Measurements from ENCODE around the gene TFPI. TPM values are rescaled to one million over a fixed set of nuclear protein-coding genes. Genes with fewer than 3 reads are reported as not detected.

Gene TFPI
- total and polyA plus RNA-seq, 2 donors, result 16.1 to 33.4 TPM

- H3K4me3 ChIP-seq (ENCODE audit: low read length in 2 of 2), result no peak overlapping the region
- H3K36me3 ChIP-seq (ENCODE audit: control insufficient read depth in 2 of 2, insufficient read depth in 2 of 2, low read length in 1 of 2), result no peaks in the 10 kb centered on the region
- H3K27ac ChIP-seq (ENCODE audit: low read depth in 1 of 2, low read length in 1 of 2), result no peak overlapping the region
- H3K27me3 ChIP-seq (ENCODE audit: control insufficient read depth in 2 of 2, insufficient read depth in 1 of 2, low read length in 1 of 2), result no peaks in the 10 kb centered on the region
- 96% methylated on average over 3 of the region's 3 CpGs for WGBS
- peaks cover 0 to 4% of the 10 kb centered on the region in 2 donors for H3K9me3 ChIP-seq (ENCODE audit: control insufficient read depth in 2 of 2, insufficient read depth in 1 of 2, low read length in 1 of 2)
- no peak for DNase-seq (ENCODE audit: low read depth in 6 of 9, low spot score in 9 of 9)
- no peaks in the 10 kb centered on the region for H3K4me1 ChIP-seq (ENCODE audit: control insufficient read depth in 2 of 2, insufficient read depth in 2 of 2, low read length in 2 of 2)
Observed at GRCh38 chr2:187493877-187494568, 60.2 kb downstream of the TFPI start.

- Histone ChIP-seq H3K36me3 (ENCODE audit: control insufficient read depth in 2 of 2, insufficient read depth in 2 of 2, low read length in 1 of 2) (no peaks in the 10 kb centered on the region), H3K27me3 (ENCODE audit: control insufficient read depth in 2 of 2, insufficient read depth in 1 of 2, low read length in 1 of 2) (no peaks in the 10 kb centered on the region), H3K4me3 (ENCODE audit: low read length in 2 of 2) (no peak overlapping the region), H3K4me1 (ENCODE audit: control insufficient read depth in 2 of 2, insufficient read depth in 2 of 2, low read length in 2 of 2) (no peaks in the 10 kb centered on the region), H3K27ac (ENCODE audit: low read depth in 1 of 2, low read length in 1 of 2) (no peak overlapping the region), H3K9me3 (ENCODE audit: control insufficient read depth in 2 of 2, insufficient read depth in 1 of 2, low read length in 1 of 2) (peaks cover 0 to 4% of the 10 kb centered on the region in 2 donors)
- 88% methylated on average over 5 of the region's 5 CpGs for WGBS
- DNase-seq (ENCODE audit: low read depth in 6 of 9, low spot score in 9 of 9), result no peak
Observed at GRCh38 chr2:187493180-187493579, 61.1 kb downstream of the TFPI start.

- H3K36me3 ChIP-seq (ENCODE audit: control insufficient read depth in 2 of 2, insufficient read depth in 2 of 2, low read length in 1 of 2), result no peaks in the 10 kb centered on the region
- H3K27me3 ChIP-seq (ENCODE audit: control insufficient read depth in 2 of 2, insufficient read depth in 1 of 2, low read length in 1 of 2), result no peaks in the 10 kb centered on the region
- H3K27ac ChIP-seq (ENCODE audit: low read depth in 1 of 2, low read length in 1 of 2), result no peak overlapping the region
- H3K9me3 ChIP-seq (ENCODE audit: control insufficient read depth in 2 of 2, insufficient read depth in 1 of 2, low read length in 1 of 2), result no peaks in the 10 kb centered on the region
- no peak overlapping the region for H3K4me3 ChIP-seq (ENCODE audit: low read length in 2 of 2)
- no peak for DNase-seq (ENCODE audit: low read depth in 6 of 9, low spot score in 9 of 9)
- no peaks in the 10 kb centered on the region for H3K4me1 ChIP-seq (ENCODE audit: control insufficient read depth in 2 of 2, insufficient read depth in 2 of 2, low read length in 2 of 2)
Observed at GRCh38 chr2:187486241-187486640, 68.0 kb downstream of the TFPI start.

- no peaks in the 10 kb centered on the region for H3K27me3 ChIP-seq (ENCODE audit: control insufficient read depth in 2 of 2, insufficient read depth in 1 of 2, low read length in 1 of 2)
- WGBS, result 98% methylated on average over 1 of the region's 1 CpG
- DNase-seq (ENCODE audit: low read depth in 6 of 9, low spot score in 9 of 9), result no peak
- H3K9me3 ChIP-seq (ENCODE audit: control insufficient read depth in 2 of 2, insufficient read depth in 1 of 2, low read length in 1 of 2), result no peaks in the 10 kb centered on the region
- H3K36me3 ChIP-seq (ENCODE audit: control insufficient read depth in 2 of 2, insufficient read depth in 2 of 2, low read length in 1 of 2), result no peaks in the 10 kb centered on the region
- no peak overlapping the region for H3K4me3 ChIP-seq (ENCODE audit: low read length in 2 of 2)
- H3K4me1 ChIP-seq (ENCODE audit: control insufficient read depth in 2 of 2, insufficient read depth in 2 of 2, low read length in 2 of 2), result no peaks in the 10 kb centered on the region
- H3K27ac ChIP-seq (ENCODE audit: low read depth in 1 of 2, low read length in 1 of 2), result no peak overlapping the region
Observed at GRCh38 chr2:187485523-187485922, 68.7 kb downstream of the TFPI start.

- H3K27me3 ChIP-seq (ENCODE audit: control insufficient read depth in 2 of 2, insufficient read depth in 1 of 2, low read length in 1 of 2), result no peaks in the 10 kb centered on the region
- no peaks in the 10 kb centered on the region for H3K36me3 ChIP-seq (ENCODE audit: control insufficient read depth in 2 of 2, insufficient read depth in 2 of 2, low read length in 1 of 2)
- no peak for DNase-seq (ENCODE audit: low read depth in 6 of 9, low spot score in 9 of 9)
- H3K4me3 ChIP-seq (ENCODE audit: low read length in 2 of 2), result no peak overlapping the region
- WGBS, result 48% methylated on average over 2 of the region's 2 CpGs
- H3K27ac ChIP-seq (ENCODE audit: low read depth in 1 of 2, low read length in 1 of 2), result no peak overlapping the region
- H3K9me3 ChIP-seq (ENCODE audit: control insufficient read depth in 2 of 2, insufficient read depth in 1 of 2, low read length in 1 of 2), result no peaks in the 10 kb centered on the region
- no peaks in the 10 kb centered on the region for H3K4me1 ChIP-seq (ENCODE audit: control insufficient read depth in 2 of 2, insufficient read depth in 2 of 2, low read length in 2 of 2)
Observed at GRCh38 chr2:187483537-187483936, 70.7 kb downstream of the TFPI start.

GRCh38 chr2:187482796-187483195 is 71.4 kb downstream of the TFPI start:
- Histone ChIP-seq H3K27me3 (ENCODE audit: control insufficient read depth in 2 of 2, insufficient read depth in 1 of 2, low read length in 1 of 2) (no peaks in the 10 kb centered on the region), H3K9me3 (ENCODE audit: control insufficient read depth in 2 of 2, insufficient read depth in 1 of 2, low read length in 1 of 2) (no peaks in the 10 kb centered on the region), H3K4me1 (ENCODE audit: control insufficient read depth in 2 of 2, insufficient read depth in 2 of 2, low read length in 2 of 2) (no peaks in the 10 kb centered on the region), H3K36me3 (ENCODE audit: control insufficient read depth in 2 of 2, insufficient read depth in 2 of 2, low read length in 1 of 2) (no peaks in the 10 kb centered on the region), H3K27ac (ENCODE audit: low read depth in 1 of 2, low read length in 1 of 2) (no peak overlapping the region), H3K4me3 (ENCODE audit: low read length in 2 of 2) (no peak overlapping the region)
- WGBS, result 95% methylated on average over 5 of the region's 5 CpGs
- DNase-seq (ENCODE audit: low read depth in 6 of 9, low spot score in 9 of 9), result no peak

GRCh38 chr2:187481543-187481942 is 72.7 kb downstream of the TFPI start:
- no peak overlapping the region for H3K27ac ChIP-seq (ENCODE audit: low read depth in 1 of 2, low read length in 1 of 2)
- H3K4me3 ChIP-seq (ENCODE audit: low read length in 2 of 2), result no peak overlapping the region
- H3K27me3 ChIP-seq (ENCODE audit: control insufficient read depth in 2 of 2, insufficient read depth in 1 of 2, low read length in 1 of 2), result no peaks in the 10 kb centered on the region
- WGBS, result 96% methylated on average over 3 of the region's 3 CpGs
- no peaks in the 10 kb centered on the region for H3K9me3 ChIP-seq (ENCODE audit: control insufficient read depth in 2 of 2, insufficient read depth in 1 of 2, low read length in 1 of 2)
- no peak for DNase-seq (ENCODE audit: low read depth in 6 of 9, low spot score in 9 of 9)
- H3K4me1 ChIP-seq (ENCODE audit: control insufficient read depth in 2 of 2, insufficient read depth in 2 of 2, low read length in 2 of 2), result no peaks in the 10 kb centered on the region
- H3K36me3 ChIP-seq (ENCODE audit: control insufficient read depth in 2 of 2, insufficient read depth in 2 of 2, low read length in 1 of 2), result no peaks in the 10 kb centered on the region

GRCh38 chr2:187478719-187479118 is 75.5 kb downstream of the TFPI start:
- Histone ChIP-seq H3K27me3 (ENCODE audit: control insufficient read depth in 2 of 2, insufficient read depth in 1 of 2, low read length in 1 of 2) (no peaks in the 10 kb centered on the region), H3K9me3 (ENCODE audit: control insufficient read depth in 2 of 2, insufficient read depth in 1 of 2, low read length in 1 of 2) (no peaks in the 10 kb centered on the region), H3K36me3 (ENCODE audit: control insufficient read depth in 2 of 2, insufficient read depth in 2 of 2, low read length in 1 of 2) (no peaks in the 10 kb centered on the region), H3K27ac (ENCODE audit: low read depth in 1 of 2, low read length in 1 of 2) (no peak overlapping the region), H3K4me3 (ENCODE audit: low read length in 2 of 2) (no peak overlapping the region), H3K4me1 (ENCODE audit: control insufficient read depth in 2 of 2, insufficient read depth in 2 of 2, low read length in 2 of 2) (no peaks in the 10 kb centered on the region)
- DNase-seq (ENCODE audit: low read depth in 6 of 9, low spot score in 9 of 9), result no peak
- WGBS, result 98% methylated on average over 2 of the region's 2 CpGs

GRCh38 chr2:187477051-187477450 is 77.2 kb downstream of the TFPI start:
- Histone ChIP-seq H3K4me1 (ENCODE audit: control insufficient read depth in 2 of 2, insufficient read depth in 2 of 2, low read length in 2 of 2) (no peaks in the 10 kb centered on the region), H3K36me3 (ENCODE audit: control insufficient read depth in 2 of 2, insufficient read depth in 2 of 2, low read length in 1 of 2) (no peaks in the 10 kb centered on the region), H3K27me3 (ENCODE audit: control insufficient read depth in 2 of 2, insufficient read depth in 1 of 2, low read length in 1 of 2) (no peaks in the 10 kb centered on the region), H3K27ac (ENCODE audit: low read depth in 1 of 2, low read length in 1 of 2) (no peak overlapping the region), H3K4me3 (ENCODE audit: low read length in 2 of 2) (no peak overlapping the region), H3K9me3 (ENCODE audit: control insufficient read depth in 2 of 2, insufficient read depth in 1 of 2, low read length in 1 of 2) (no peaks in the 10 kb centered on the region)
- DNase-seq (ENCODE audit: low read depth in 6 of 9, low spot score in 9 of 9), result no peak
